Measurements from ENCODE around the gene CRHR1.

CRHR1 gene

DNA sequence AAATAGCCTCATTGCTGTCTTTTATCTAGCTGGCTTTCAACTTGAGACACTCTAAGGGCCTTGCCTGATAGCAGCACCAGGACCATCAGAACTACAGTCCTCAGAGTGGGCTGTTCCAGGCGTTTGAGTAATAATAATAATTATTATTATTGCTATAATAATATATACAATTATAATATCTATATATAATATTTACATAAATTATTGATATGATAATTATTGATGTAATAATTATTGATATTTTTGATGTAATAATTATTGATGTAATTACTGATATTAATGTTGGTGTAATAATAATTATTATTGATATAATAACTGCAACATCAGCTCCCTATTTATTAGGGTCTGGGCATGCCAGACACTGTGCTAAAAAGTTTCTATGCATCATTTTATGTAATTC lies 25.6 kb upstream of the CRHR1 start:
- DNase-seq (ENCODE audit: low read depth in 2 of 2) = no peak

DNA sequence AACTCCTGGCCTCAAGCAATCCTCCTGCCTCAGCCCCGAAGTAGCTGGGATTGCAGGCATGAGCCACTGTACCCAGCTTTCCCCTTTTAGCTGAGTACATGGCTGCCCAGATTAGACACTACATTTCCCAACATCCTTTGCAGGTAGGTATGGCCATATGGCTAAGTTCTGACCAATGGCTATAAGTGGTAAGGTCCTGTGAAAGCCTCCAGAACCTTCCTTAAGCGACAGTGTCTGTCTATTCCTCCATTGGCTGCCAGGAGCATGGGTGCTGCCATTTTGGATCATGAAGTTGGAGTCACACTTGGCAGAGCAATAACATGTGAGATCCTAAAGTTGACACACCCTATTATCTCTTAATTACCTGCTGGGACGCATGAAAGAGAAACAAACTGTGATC lies 24.4 kb upstream of the CRHR1 start:
- no peak for DNase-seq (ENCODE audit: low read depth in 2 of 2)

DNA sequence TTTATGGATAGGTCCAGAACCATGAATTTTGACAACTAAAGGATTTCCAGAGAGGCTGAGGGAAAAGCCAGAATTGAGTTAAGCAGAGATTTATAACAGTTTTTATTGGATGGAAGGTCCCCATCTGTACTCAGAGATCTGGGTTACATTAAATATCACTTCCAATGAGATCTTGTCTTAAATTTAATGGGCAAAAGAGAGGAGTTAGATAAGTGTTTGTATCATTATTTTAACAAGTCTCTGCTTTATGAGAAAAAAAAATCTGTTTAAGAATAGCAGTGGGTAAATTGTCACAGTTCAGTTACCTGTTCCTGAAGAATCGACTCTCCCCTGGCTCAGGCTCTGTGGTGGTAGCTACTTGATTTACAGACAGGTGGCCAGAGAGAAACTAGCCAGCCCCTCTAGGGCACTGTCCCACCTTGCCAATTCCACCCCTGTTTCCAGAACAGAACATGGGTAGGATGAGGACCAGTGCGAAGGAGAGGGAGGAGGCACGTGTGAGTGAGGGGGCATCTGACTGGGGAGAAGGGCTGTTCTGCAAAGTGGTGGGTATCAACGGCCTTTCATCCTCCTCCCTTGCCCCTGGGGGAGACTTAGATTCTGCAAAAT lies 22.1 kb upstream of the CRHR1 start:
- DNase-seq (ENCODE audit: low read depth in 2 of 2) = no peak

DNA sequence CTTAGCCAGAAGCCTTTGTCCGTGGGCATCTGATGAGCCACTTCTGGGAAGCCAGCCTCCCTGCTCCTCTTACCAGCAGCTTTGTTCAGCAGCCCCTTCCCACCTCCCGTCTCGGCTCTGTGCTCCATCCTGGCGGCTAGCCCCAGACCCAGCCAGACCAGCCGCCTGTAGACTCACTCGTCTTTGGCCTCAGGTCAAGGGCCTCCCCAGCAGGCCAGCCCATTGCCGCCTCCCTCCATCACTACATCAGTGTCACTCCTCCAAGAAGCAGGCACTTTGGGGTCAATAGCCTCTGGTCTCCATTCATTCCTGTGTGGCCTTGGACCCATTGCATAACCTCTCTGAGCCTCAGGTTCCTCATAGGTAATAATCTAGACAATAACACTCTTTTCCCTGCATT lies 20.9 kb upstream of the CRHR1 start:
- DNase-seq (ENCODE audit: low read depth in 2 of 2) = no peak

DNA sequence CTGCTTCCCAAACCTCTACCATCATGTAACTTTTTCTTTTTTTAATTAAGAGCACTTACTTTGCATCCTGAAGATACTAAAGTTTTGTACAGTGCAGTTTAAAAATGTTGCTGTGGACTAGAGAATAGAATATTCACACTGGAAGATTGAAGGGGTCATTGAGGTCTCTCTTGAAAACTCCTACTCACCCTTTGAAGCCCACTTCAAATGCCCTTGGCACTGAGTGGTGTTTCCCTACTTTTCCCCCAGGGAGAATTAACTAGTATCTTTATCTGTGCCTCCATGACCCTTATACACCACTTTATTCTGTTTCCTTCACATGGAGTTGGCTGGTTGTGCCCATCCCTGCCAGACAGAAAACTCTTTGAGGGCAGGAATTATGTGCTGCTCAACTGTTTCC lies 19.6 kb upstream of the CRHR1 start:
- no peak for DNase-seq (ENCODE audit: low read depth in 2 of 2)

DNA sequence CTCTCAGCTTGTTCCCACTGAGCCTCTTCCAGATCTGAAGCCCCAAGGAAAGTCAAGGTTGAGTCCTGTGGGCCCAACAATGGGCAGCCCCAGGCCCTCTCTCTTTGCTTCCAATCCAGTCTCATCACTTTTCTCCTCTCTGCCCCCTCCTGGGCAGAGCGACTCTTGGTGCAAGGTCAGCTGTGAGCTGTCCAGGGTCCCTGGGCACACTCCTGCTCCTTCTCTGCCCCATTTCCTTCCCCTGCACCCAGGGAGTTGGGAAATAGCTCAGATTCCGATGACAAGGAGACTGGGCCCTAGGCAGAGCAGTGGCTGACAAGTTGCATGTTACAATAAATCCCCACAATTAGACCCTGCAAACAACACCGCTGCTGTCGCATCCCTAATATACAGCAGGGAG lies 16.1 kb upstream of the CRHR1 start:
- DNase-seq (ENCODE audit: low read depth in 2 of 2) = no peak

DNA sequence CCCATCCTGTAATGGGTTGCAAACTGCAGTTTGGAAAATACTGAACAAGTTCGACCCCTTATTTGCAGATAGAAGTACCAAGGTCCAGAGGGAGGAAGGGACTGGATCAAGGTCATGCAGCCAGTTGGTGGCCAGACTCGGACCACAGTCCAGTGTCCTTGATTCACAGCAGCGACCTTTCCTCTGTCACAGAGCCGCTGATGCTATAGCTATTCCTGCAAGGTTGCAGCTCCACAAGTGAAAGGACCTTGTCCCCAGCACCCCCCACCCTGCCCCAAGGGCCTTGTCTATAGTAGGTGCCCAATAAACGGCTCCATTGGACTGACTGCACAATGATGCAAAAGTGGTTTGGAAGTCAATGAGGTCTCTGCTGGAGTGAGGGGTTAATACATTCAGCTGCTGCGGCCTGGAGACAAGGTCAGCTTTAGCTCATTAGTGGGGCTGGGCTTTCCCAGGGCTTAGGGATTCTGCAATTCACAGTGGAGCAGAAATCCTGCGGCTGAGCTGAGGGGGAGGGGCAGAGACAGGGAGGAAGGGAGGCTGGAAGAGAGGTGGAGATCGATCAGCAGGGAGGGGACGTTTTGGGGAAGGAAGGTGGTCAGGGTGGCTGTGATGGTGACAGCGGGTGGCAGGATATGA lies 13.4 kb upstream of the CRHR1 start:
- DNase-seq (ENCODE audit: low read depth in 2 of 2) = no peak

DNA sequence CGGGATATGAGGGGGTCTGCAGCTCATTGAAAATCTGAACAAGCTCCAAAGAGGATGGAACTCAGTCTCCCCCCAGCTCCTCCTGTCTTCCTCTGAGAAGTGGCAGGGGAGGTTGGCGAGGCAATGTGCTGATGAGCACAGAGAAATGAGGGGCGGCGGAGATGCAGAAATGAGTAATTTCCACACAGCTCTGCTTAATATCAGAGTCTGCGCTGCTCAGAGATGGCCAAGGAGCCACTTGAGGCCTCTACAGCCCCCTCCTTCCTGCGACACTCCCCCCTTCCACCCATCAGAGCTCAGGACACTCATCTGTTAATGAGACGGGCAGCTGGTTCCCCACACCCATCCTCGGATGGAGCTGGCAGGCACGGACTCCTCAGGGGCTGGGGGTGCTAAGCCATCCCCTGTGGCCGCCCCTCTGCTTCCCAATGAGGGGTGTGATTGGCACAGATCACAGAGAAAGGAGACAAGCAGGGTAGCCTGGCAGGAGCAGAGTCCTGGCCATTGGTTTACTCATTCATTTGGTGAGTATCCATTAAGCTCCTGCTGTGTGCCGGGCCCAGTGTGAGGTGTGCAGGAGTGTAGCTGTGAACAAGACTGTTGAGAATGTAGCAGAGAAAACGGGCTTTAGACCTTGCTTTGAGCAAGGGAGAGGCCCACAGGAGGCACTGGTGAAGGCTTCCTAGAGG lies 12.7 kb upstream of the CRHR1 start:
- DNase-seq (ENCODE audit: low read depth in 2 of 2) = no peak

DNA sequence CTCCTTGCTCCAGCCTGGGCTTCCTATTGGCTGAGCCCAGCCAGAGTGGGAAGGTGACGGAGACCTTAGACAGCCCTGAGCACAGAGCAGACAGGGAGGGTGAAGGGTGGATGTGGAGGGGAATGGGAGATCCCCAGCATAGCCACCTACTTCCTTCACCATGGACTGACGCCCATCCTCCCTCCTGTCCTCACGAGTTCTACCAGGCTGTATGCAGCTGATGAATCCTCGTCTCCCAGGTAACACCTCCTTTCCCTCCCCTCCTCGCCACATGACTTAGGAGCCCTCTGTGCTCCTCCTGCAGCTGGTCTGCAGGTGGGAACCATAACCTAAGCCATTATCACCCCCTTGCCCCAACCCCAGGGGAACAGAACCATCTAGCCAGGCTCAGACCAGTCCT lies 9.0 kb upstream of the CRHR1 start:
- no peak for DNase-seq (ENCODE audit: low read depth in 2 of 2)

DNA sequence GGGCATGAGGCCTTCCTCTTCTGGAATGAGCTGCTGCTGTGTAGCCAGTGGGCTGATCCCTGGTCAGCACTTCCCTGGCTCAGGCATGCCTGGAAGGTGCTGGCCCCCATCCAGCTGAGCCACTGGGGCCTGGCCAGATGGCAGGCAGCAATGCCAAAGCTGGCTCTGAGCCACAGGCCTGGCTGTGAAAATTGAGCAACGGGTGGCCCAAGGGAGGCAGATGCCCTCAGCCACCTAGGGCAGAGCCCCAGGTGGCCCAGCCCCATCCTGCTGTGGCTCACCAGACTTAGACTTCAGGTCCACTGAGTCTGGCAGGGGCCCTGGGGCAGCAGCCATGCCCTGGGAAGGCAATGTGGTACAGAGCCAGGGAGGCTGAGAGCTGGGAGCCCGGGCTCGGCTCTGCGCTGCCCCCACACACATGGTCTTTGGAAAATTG lies 8.5 kb upstream of the CRHR1 start:
- DNase-seq (ENCODE audit: low read depth in 2 of 2) = no peak

DNA sequence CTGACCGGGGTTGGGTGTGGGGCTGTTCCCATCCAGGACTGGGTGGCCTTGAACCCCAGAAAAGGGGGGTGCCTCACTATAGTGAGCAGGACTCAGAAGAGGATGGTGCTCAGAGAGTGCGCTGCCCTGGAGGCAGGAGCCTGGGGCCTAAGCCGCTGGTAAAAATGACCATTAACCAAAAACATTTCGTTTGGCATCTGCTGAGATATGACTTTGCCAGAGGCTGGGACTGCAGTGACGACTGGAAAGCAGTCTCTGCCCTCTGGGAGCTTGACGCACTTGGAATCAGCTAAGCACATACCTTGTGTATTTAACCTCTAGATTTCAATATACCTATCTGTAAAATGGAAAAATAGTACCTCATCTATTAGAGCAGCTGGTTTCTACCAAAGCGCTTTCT lies 7.2 kb upstream of the CRHR1 start:
- no peak for DNase-seq (ENCODE audit: low read depth in 2 of 2)

DNA sequence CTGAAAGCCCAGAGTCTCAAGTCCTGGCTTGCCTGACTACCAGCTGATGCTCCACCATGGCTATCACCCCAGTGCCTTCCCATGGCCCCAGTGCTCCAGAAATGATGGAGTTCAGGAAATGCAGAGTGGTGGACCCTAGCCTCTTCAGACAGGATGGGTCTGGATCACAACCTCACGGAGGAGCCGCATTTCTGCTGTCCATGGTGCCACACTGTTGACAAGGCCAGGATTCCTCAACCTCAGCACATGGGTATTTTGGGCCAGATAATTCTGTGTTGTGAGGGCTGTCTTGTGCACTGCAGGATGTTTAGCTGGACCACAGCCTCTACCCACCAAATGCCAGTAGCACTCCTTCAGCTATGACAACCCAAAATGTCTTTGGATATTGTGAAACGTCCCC lies 6.7 kb upstream of the CRHR1 start:
- DNase-seq (ENCODE audit: low read depth in 2 of 2) = no peak

DNA sequence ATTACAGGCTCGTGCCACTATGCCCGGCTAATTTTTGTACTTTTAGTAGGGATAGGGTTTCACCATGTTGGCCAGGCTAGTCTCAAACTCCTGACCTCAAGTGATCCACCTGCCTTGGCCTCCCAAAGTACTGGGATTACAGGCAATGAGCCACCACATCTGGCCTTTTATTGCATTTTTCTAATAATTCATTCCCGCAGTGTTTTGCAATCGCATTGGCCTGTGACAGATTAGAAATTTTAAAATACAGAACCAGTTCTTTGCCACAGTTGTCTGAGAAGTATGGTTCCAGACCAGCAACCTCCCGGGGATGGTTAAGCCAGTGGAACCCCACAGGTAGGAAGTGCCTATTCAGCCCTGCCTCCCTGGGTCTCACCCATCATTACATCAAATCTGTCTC lies 3.2 kb upstream of the CRHR1 start:
- DNase-seq (ENCODE audit: low read depth in 2 of 2) = no peak

DNA sequence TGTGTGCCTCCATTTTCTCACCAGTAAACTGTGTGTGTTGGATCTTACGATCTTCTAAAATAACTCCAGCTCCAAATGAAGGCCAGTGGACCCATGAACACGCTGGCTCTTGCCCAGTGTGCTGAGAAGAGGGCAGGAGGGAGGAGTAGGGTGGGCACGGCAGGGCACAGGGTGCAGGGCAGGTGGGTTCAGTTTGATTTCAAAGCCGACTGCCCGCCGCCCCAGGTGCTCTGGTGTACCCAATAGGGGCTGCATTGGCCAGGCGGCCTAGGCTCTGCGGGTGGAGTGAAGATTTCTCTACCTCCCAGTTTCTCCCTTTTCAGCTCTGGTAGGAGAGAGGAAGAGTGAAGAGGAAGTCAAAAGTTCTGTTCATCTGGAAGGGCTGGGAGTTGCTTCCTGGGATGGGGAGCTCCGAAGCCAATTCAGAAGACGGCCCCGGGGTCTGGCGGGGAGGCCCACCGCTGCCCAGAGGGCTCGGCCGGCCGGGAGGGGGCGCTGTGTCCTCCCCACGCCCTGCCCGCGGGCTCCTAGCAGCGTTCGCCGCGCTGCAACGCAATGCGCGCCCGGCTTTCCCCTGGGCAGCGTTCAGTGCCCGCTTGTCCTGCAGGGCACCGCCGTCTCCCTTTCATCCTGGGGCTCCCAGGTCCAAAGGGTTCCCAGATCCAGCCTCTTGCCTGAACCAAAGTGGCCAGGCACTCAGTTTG lies 1.1 kb upstream of the CRHR1 start:
- peak in 1 of 2 donors; percentile 11 for DNase-seq (ENCODE audit: low read depth in 2 of 2)

DNA sequence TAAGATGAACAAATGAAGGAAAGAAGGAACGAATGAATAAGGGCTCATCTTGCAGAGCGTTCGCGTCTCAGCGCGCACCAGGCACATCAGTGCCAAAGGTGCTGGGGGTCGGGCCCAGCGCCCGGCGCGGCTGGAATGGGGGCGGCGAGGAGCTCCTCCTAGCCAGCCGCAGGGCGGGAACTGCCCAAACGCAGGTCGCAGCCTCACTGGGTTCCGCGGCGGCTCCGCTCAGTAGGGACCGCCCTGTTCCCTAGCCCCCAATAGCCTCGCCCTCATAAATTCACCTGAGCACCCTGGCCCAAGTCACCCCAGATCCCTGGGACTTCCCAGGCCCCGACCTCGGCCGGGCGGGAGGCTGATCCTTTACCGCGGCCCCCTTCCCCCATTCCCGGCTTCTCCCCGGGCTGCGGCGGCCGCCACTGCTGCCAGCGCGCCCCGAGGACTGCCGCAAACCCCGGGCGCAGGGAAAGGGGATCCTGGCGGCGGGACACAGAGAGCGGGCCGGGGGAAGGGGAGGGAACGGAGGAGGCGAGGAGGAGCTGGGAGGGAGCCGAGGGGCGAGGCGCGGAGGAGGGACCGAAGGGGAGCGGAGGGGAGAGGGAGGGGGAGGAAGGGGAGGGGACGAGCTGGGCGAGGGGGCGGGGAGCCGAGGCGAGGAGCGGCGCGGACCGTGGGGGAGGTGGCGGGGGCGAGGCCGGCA lies 377 bp upstream of the CRHR1 start:
- DNase-seq (ENCODE audit: low read depth in 2 of 2) = no peak

DNA sequence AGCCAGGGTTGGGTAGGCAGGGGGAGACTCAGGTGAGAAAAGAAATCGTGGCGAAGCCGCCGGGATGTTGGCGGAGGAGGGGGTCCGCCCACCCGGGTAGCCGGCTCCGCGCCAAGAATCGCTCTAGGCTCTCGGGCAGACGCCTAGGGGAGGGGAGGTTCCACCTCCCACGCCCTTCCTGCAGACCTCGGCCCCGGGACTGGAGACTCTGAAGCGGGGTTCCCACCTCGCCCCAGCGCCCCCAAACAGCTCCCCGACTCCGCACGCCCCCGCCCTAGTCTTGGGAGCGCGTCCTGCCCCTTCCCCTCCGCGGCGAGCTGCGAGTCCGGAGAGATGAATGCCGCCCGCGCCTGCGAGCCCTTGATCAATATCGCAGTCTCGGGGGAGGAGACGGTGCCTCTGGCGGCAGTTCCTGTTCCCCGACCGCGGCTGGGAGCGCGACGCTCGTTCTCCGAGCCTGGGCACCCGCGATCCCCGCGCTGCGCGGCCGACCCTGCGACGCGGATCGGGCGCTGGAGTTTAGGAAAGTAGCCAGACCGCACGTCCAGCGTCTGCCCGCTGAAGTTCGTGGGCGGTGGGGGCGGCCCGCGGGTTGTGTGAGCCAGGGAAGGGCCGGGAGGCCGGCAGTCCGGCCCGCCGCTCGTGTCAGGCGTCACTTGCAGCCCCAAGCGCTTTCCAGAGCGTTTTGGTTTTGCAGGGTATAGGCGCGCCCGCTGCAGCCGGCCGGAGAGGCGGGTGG lies 790 bp downstream of the CRHR1 start:
- peak in 1 of 2 donors; percentile 8 for DNase-seq (ENCODE audit: low read depth in 2 of 2)

DNA sequence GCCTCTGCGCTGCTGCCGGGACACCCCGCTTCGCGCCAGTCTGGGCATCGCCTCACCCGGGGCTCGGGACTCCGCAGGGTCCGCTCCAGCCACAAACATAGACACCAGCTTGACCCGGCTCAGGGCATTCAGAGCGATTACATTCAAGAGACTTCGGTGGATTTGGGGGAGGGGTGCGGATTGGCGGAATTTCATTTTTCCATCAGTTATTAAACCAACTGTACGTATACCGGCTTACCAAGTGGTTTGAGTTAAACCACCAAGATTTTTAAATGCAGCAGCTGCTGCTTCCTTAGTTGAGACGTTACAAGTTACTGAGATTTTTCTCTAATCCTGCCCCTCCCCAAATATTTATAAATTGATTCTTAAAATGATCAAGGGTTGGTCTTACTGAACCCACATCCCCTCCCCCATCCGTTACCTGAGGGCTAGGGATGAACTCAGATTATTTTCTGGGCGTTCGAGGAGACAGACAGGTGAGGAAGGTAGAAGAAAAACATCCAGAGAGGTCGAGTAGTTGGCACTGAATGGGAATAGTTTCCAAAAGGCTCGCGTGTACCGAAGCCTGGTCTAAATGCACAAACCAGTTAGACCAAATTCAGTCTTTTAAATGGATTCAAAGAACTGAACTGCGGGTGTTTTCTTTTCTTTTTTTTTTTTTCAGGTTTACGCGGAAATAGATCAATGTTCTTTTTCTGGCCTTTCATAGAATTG lies 1.5 kb downstream of the CRHR1 start:
- no peak for DNase-seq (ENCODE audit: low read depth in 2 of 2)

DNA sequence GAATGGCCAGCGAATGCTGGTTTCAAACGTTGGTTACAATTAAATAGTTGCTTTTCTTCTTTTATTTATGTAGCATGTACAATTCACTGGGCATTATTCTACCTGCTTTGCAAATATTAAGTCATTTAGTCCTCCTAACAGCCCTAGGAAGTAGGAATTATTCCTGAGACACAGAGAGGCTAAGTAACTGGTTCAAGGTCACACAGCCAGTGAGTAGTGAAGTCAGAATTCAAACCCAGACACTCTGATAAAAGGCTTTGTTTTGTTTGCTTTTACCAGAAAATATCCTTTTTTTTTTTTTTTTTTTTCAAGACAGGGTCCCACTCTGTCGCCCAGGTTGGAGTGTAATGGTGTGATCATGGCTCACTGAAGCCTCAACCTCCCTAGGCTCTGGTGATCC lies 2.2 kb downstream of the CRHR1 start:
- DNase-seq (ENCODE audit: low read depth in 2 of 2) = no peak

DNA sequence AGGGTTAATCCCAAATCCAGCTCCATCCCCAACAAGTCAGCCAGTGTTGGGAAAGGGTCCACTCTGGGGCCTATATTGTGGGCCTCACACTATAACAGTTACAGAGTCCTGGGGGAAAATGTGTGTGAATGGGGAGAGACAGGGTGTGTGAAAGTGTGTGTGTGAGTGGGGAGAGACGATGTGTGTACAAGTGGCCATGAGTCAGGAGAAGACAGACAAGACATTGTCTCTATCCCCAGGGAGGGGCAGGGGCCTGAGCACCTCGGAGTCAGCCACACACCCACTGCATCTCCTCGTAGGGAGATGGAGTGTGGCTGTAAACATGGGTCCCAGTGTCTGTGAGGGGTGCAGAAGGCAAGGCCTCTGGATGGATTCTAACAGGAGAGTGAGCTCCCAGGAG lies 2.9 kb downstream of the CRHR1 start:
- DNase-seq (ENCODE audit: low read depth in 2 of 2) = no peak

DNA sequence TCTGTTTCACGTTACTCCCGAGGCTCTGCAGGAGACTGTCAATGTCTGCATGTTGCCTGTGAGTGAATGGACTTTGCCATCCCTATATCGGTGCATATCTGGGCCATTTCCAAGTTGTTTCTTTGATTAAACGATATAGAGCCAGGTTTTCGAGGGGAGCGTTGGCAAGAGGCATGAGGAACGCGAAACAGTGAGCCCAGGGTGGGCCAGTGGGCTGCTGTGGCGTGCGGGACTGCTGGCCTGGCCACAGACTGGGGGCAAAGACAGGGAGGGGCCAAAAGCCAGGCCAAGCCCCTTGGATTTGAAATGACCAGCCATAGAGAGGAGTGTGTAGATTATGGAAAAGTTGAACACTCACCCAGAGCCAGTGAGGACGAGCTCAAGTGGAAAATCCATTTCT lies 3.5 kb downstream of the CRHR1 start:
- DNase-seq (ENCODE audit: low read depth in 2 of 2) = no peak

DNA sequence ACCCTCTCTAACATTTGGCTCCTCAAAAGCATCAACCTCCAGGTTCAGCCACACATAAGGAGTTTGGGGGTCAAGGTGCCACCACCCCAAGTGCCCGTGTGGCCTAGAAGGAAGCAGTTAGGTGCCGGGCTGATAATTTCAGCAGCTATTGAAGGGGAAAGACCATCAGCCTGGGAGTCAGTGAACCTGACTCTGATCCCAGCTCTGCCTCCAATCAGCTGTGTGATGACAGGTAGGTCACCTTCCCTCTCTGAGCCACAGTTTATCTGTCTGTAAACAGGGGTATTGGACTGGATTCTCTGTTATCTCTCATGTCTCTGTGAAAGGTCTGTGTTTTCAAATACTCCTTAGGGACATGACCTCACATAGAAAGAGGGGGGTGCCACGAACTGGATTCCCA lies 3.9 kb downstream of the CRHR1 start:
- no peak for DNase-seq (ENCODE audit: low read depth in 2 of 2)
